Ramos (cell line): ENCODE data around the gene HSPBP1.

ENCODE experiments used
- in situ Hi-C: fragments of 300-500 bp; cut with MboI; formaldehyde crosslinking; loops from one replicate; pipeline ENCODE4 v1.14.3; 2022; ENCODE audit warnings: low sequenced_read_pairs; ENCODE audit not compliant: unreplicated experiment

The HSPBP1 gene

GRCh38 chr19:55244004-55244680, 35.8 kb downstream of the HSPBP1 start:
- in situ Hi-C loops, result no loop called here

- in situ Hi-C loops, result no loop called here
Observed at GRCh38 chr19:55242517-55242916, 37.4 kb downstream of the HSPBP1 start.

DNA sequence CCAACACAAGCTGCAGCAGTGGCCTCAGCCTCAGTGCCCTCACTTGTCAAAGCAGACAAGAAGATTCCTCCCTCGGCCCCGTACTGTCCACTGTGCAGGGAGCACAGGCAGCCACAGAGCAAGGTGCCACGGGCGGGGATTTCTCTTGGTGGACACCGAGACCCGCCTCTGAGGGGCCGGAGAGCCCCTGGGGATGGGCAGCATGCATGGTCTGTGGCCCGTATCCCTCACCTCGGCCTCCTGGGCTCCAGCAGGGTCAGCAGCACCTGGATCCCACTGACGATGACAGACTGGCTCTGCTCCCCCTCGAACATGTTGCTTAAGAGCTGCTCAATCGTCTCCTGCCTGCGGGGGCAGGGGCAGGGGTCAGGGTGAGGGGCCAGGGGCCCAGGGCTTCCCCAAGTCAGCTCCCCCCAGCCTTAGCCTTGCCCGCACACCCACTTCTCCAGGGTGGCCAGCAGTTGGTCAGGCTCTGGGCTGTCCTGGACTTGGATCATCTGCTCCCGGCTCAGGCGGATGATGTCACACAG, 37.9 kb downstream of the HSPBP1 start:
- in situ Hi-C loops, result no loop called here

GRCh38 chr19:55241143-55241934, 38.6 kb downstream of the HSPBP1 start:
- in situ Hi-C loops, result no loop called here

DNA sequence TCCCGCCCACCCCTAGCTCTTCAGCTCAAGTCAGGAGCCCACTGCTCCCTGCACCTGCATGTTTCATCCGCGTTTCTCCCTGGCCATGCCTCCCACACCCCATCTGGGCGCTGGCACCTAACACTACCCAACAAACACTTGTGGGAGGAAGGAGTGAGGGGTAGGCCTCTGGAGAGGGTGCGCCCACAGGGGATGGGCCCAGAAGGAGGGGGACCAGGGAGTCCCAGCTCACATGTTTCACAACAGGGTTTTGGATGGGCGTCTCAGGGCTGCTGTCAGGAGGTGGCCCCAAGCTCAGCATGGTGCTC, 39.2 kb downstream of the HSPBP1 start:
- in situ Hi-C loops, result no loop called here

GRCh38 chr19:55239004-55239403, 40.9 kb downstream of the HSPBP1 start:
- in situ Hi-C loops, result no loop called here

- in situ Hi-C loops, result no loop called here
Observed at GRCh38 chr19:55238030-55238429, 41.9 kb downstream of the HSPBP1 start.

DNA sequence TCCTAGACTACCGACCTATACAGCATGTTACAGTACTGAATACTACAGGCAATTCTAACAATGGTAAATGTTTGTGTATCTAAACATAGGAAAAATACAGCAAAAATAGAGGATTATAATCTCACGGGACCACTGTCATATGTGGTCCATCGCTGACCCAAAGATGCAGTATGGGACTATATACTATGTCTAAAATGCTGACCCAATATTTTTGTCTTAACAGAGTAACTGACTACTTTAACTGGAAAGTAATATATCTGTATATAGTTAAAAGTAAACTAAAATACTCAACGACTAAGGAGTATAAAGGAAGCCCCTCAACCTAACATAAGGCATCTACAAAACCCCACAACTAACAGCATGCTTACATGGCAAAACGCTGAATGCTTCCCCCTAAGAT, 46.9 kb downstream of the HSPBP1 start:
- in situ Hi-C loops, result no loop called here

- in situ Hi-C loops, result no loop called here
Observed at GRCh38 chr19:55232286-55232602, 47.7 kb downstream of the HSPBP1 start.

- in situ Hi-C loops, result no loop called here
Observed at GRCh38 chr19:55231391-55232285, 48.3 kb downstream of the HSPBP1 start.

DNA sequence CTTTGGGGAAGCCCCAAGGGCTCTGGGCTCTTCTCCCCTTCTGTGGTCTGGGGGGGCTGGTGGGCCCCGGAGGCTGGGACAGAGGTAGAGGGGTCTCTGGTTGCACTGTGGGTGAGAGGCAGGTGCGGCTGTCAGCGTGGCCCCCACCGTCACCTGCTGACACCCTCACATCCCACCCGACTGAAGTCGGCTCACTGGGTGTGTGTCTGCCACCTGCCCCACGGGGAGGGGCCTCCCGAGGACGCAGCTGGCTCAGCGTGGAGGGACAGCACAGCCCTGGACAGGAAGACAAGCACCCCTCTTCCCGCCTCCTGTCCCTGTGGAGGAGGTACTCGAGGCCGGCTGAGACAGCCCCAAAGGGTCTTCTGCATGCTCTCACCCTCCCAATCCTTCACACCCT, 49.1 kb downstream of the HSPBP1 start:
- in situ Hi-C loops, result no loop called here

GRCh38 chr19:55230329-55230728, 49.6 kb downstream of the HSPBP1 start:
- in situ Hi-C loops, result no loop called here

- in situ Hi-C loops, result no loop called here
Observed at GRCh38 chr19:55229789-55230182, 50.1 kb downstream of the HSPBP1 start.

GRCh38 chr19:55229145-55229788, 50.6 kb downstream of the HSPBP1 start:
- in situ Hi-C loops, result no loop called here

- in situ Hi-C loops, result no loop called here
Observed at GRCh38 chr19:55228403-55229031, 51.4 kb downstream of the HSPBP1 start, which contains the start of gene TMEM86B. Gene TMEM86B, minus strand, starts transcription at chr19:55228763. Its CDS starts 22 bp downstream, at chr19:55228741.

DNA sequence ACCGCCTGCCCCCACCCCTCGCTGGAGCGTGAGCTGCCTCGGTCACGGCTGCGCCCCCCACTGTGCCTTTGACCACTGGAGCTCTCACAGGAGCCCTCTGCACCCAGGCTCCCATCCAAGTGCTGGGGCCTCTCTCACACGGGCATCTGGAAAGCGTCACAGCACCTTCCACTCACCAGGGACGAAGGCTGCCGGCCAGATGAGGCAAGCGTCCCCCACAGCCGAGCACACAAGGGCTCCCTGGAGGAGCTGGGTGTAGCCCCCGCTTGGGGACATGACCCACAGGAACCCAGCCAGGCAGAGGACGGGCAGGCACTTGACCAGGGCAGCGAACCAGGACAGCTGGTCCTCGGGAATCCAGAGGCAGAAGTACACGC, 51.9 kb downstream of the HSPBP1 start:
- in situ Hi-C loops, result no loop called here

DNA sequence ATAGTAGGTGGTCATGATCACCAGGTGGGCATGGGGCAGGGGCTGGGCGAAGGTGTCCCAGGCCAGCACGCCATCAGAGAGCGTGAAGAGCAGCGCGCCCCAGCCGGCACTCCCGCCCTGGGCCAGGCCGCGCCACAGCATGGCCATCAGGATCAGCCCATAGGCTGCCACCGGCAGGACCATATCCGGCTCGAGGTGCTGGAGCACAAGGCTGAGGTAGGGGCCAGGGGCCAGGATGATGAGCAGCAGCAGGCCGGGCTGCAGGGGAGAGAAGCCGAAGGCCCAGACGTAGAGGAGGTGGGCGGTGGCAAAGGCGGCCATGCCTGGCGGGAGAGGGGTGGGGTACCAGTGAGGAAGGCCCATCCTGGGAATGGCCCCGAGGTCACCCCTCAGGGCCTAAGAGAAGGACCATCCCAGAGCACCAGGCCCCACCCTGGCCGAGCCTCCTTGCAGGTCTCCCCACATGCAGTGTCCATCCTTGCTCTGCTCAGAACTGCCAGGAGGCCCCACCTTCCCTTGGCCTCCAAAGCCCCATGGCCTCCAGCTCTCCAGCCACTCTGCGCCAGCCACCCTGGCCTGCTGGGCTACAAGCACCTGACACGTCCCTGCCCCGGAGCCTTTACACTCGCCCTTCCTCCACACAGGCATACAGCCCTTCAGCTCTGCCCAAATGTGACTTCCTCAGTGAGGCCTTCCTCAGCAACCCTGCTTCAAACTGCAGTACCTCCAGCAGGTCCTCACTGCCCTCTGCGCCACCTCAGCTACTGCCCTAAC, 52.5 kb downstream of the HSPBP1 start:
- in situ Hi-C loops, result no loop called here

DNA sequence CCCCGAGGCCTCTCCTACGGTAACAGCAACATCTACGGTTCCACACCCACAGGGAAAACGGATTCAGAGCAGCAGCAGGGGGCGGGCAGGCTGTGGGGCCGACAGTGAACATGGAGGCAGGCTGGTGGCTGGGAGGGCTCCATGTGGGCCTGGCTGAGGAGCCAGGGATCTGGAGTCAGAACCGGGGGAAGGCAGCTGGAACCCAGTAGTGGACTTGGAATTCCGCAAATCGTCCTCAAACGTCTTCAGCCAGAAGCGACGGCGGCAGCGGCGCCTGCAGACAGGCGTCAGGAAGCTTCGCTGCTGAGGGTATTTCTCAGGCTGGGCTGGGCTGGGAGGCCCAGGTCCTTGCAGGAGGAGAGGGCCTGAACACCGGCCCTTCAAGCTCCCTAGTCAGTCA, 53.1 kb downstream of the HSPBP1 start:
- in situ Hi-C loops, result no loop called here

DNA sequence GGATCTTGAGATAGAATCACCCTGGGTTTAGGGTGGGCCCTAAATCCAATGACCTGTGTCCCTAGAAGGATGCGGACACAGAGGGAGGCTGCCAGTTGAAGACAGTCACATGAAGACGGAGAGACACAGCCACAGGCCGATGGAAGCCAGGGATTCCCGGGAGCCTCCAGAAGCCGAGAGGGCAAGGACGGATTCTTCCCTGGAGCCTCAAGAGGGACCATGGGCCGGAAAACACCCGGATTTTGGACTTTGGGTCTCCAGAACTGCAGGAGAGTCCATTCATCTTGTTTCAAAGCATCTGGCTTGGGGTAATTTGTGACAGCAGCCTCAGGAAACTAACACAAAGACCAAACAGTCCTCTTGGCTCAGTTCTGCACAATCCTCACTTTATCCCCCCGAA, 53.6 kb downstream of the HSPBP1 start:
- in situ Hi-C loops, result no loop called here
